Uterus (tissue), 2 donors: ENCODE results near the gene KCNJ18.
"Not testable (repeated sequence)": the region's sequence is repeated elsewhere in the genome, so short reads cannot be mapped to it uniquely, and the experiment has no call there.

ENCODE experiments used
- POLR2A ChIP-seq, 2 donors: fragments of 450-650 bp; IDR thresholded peaks; one replicate each; pipeline ENCODE4 v1.6.1; 2016; ENCODE audit warnings: antibody characterized with exemption in 2 of 2, mild to moderate bottlenecking in 1 of 2, moderate library complexity in 1 of 2
- TF ChIP-seq, protein P1 (sequence below), 4 experiments: fragments of 200-600 bp in 2 of 4; fragments of 450-650 bp in 2 of 4; sonication (generic) in 2 of 4; IDR thresholded peaks; one replicate each; pipeline ENCODE4 v1.5.1; 2016 to 2019; ENCODE audit warnings: antibody characterized with exemption in 4 of 4, mild to moderate bottlenecking in 2 of 4, moderate library complexity in 1 of 4

DNA sequence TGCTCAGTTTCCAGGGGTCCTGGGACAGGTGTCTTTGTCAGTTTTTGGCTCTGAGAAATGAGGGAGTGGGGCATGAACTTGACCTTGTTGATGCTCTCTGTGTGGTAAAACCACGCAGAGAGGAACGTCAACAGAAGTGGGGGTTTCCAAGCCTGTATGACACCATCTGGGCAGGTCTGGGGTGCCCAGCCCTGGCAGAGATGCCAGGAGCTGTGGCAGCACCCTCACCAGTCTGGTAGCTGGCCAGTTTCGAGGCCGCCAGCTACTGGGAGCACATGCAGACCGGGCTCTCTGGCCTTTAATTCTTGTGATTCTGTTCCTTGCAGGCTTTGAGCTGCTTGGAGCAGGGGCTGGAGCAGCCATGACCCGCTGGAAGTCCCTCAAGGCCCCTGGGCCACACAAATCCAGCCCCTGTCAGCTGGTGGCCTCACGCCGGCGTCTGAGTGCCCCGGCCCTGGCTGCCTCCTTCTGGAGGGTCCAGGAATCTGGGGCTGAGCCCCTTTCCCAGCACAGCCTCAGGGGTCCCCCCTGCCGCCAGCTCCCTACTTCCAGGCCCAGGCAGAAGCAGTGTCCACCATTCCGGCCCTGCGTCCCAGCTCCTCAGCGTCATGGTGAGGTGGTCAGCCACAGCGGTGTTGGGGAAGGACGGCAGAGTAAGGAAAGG is 7.4 kb downstream of the KCNJ18 start:
- TF ChIP-seq, protein P1, sequence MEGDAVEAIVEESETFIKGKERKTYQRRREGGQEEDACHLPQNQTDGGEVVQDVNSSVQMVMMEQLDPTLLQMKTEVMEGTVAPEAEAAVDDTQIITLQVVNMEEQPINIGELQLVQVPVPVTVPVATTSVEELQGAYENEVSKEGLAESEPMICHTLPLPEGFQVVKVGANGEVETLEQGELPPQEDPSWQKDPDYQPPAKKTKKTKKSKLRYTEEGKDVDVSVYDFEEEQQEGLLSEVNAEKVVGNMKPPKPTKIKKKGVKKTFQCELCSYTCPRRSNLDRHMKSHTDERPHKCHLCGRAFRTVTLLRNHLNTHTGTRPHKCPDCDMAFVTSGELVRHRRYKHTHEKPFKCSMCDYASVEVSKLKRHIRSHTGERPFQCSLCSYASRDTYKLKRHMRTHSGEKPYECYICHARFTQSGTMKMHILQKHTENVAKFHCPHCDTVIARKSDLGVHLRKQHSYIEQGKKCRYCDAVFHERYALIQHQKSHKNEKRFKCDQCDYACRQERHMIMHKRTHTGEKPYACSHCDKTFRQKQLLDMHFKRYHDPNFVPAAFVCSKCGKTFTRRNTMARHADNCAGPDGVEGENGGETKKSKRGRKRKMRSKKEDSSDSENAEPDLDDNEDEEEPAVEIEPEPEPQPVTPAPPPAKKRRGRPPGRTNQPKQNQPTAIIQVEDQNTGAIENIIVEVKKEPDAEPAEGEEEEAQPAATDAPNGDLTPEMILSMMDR (IDR thresholded peaks at IDR 0.05) = not testable (repeated sequence)
- TF ChIP-seq POLR2A (IDR thresholded peaks at IDR 0.05) = not testable (repeated sequence)
